Activated CD4-positive, alpha-beta T cell treated with anti-CD3 and anti-CD28 coated beads for 4 hours (primary cell): ENCODE data around the gene PMEPA1.

Experiments used
- DNase-seq, 2 donors: peaks; one replicate each; pipeline ENCODE4 v3.0.0-alpha.2; 2020

PMEPA1 gene

DNA sequence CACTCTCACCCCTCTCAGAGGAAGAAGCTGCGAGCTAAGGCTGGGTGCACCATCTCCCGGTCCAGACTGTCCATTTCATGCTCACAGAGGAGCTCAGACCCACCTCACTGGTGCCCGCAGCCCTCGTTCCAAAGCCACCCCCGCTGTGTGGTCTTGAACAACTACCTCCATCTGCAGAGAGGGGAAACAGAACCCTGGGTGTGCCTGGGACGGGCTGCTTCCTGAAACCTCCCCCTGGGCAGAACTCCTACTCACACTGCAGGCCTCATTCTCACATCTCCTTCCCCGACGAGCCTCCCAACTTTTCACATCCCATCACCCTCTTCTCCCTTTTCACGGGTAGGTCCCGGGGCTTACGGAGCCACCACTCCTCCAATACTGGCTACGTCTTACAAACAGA, 18.1 kb downstream of the PMEPA1 start:
- DNase-seq = no peak

DNA sequence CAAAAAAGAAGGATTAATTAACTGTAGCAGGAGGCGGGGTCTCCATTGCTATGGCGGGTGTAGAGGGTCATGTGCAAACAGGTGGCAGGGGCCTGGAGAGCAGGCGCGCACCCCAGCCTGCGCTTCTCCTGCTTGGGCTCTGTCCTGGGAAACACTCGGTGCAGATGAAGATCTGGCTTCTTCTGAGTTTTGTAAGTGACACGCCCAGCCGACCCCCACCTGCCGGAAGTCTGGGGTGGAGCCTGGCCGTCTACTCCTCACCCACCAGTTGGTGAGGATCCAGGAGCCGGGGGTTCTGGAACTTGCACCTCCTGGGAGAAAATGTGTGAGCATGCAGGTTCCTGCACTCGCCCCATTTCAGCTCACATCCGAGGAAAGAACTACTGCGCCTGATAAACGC, 19.3 kb downstream of the PMEPA1 start:
- DNase-seq = no peak

DNA sequence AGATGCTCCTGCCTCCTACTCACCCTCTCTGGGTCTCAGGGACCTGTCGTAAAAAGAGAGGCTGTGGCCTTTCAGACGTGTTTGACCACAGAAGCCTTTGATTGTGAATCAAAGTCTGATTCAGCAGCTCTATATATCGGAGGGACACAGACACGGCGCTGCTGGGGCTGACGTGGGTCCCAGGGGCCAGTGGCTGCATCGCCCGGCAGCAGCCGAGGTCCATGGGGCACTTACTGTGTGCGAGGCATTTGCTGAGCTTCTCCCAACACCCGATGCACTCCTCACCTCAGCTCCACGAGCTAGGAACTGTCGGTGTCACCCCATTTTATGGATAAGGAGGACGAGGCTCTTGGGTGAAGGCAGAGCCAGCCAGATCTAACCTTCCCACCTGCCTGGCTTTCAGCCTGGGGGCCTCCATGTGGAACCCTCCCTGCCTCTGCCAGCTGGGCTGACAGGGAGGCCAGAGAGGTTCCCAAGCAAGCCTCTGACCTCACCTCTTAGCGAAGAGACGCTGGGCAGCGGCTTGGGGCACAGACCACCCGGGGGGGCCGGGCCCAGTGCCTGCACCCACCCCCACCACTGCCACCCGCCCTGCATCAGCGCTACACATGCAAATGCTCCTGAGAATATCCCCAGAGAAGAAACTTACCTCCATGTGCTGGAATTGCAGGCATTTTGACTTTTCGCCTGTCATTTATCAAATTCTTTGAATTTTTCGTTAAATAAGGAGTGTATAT, 19.9 kb downstream of the PMEPA1 start:
- DNase-seq = no peak

DNA sequence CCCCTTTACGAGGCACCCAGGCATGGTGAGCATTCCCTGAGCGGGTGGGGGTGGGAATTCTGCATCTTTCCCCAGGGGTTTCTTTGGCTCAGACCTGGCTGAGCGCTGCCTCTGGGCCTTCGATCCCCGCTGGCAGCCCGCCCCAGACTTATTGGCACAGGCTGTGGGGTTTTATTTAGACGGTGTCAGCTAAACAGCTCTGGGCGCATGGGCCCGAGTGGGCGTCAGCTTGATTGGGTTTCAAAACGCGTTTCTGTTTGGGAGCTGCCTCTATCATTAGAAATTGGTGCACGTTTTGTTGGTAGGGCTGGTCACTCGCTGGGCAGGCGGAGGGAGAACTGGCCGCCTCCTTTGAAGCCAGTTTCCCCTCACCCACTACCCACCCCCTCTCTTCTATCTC, 21.0 kb downstream of the PMEPA1 start:
- DNase-seq = no peak

DNA sequence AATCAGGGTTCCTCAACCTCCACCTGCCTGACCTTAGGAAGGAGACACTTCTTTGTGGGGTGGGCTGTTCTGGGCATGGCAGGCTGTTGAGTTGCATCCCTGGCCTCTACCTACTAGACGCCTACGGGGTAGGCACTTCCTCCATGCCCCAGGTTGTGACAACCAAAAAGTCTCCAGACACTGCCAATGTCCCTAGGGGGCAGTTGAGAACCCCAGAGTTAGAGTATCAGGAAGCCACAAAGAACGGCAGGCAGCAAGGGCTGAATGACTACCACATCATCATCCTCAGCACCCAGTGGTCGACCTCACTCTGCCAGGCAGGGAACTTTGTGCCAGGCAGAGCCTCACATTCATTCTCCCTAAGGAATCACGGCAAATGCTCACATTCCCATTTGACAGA, 21.5 kb downstream of the PMEPA1 start:
- no peak for DNase-seq

DNA sequence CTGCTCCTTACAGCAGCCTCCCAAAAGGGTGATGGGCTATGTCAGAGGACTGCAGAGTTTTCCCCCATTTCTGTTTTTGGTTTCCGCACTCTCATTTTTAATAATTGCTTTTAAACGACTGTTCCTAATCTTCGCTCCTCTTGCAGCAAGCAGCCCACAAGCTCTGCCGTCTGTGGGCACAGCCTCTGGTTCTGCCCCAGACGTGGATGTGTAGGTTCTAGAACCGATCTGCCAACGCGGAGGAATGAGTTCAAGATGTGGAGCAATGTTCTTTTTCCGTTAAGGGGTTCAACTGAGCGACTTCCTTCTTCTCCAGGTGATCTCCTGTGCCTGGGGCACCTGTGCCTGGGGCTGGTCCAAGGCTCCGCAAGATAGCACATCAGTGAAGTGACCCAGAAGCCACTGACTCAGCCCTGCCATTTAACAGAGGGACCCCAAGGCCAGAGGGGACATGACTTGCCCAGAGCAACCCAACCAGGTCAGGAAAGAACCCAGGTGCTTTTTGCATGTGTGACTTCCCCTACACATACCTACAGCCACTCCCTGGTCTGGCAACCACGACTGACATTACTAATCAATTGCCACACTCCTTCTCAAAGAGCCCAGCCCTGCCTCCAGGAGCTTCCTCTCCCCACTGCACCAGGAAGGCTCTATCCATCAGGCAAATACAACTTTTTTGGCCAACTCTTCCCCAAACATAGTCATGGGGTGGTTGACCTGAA, 22.7 kb downstream of the PMEPA1 start:
- no peak for DNase-seq

DNA sequence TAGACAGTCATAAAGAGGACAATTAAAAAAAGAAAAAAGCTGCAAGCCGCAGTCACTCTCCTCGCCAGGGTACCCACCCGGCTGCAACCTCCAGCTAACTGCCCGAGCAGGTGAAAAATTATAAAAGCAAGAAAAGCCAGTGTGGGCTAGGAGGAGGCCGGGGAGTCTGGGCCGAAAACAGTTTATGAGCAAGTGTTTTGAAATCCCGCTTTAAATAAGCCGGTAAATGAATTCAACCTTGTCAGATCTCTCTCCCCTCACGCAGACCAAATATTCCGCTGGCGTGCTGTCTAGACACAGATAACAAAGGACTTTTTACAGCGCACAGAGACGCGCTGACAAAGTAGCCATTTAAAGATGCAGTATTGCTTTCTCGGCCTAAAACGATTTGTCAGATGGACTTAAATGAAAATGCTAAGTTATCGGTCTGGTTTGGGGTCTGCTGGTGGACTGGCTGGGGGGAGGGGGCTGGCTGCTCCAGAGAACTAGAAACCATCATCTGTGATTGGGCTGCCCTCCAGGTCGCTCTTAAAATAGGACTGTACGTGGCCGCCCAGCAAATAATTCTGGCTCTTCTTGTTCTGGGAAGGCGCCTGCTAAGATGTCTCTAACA, 24.6 kb downstream of the PMEPA1 start:
- no peak for DNase-seq

DNA sequence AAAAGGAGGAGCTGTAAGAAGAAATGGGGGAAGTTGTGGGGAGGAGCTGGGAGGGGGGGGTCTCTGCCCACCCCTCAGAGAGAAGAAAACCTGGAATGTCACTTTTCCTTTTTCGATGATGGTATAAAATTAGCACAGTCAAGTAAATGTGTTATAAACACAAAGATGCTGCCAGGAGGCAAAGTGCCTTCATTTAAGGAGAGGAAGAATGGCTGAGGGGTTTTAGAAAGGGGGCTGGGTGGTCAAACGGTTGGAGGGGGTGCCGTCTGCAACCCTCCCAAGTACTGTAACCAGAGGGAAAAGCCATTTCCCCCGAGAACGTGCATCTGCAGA, 25.0 kb downstream of the PMEPA1 start:
- no peak for DNase-seq

DNA sequence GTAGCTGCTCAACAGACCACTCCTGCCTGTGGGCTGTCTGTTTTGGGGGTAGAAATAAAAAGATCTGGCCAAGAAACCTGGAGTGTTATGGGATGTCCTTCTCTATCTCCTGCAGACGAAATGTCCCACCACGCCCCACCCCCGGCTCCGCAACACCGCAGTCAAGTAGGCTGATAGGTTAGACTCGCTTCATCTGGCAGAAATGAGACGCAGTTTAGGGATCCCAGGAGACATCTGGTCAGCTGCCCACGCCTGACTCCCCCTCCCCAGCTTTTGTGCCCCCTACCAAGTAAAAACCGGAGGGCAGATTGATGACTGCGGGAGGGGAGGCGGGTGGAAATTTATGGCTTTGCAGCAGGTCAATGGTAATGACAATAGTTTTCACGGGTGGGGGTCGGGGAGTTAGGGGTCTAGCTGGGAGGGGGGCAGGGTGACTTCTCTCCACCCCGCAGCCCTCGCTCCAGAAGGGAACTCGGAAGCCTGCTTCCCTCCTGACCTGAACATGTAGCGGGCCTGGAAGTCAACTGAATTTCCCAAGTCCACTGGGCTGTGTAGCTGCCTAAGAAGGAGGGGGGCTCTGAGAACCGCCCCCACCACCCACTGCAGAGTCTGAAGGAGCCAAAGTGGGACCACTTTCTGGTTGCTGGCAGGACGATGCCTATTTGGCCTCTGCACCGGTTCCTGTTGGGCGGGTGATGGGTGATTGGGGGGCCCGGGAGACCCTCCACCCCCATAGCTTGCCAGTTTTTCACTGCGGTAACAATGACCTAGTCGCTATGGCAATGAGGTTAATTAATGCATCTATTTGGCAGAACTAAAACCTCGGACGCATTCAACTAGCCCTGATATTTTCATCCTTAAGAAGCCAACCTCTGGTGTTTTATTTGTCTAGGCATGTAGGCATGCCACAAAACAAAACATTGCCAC, 25.7 kb downstream of the PMEPA1 start:
- no peak for DNase-seq

DNA sequence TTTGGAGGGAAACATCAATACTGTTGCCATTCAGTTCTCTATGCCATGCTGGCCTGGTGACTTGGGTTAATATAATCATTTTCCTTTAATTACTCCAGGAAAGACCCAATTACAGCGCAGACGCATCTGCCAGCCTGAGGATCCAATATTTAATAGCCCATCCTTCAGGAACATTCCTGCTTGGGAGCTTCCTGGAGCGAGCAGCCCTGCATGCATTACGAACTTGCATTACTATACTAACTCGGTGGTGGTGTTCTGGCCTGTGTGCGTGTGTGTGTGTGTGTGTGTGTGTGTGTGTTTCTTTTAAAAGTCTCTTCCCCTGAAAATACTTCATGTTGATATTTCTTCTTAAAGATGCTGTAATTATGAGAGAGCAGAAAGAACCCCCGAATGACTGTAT, 26.5 kb downstream of the PMEPA1 start:
- DNase-seq = no peak

DNA sequence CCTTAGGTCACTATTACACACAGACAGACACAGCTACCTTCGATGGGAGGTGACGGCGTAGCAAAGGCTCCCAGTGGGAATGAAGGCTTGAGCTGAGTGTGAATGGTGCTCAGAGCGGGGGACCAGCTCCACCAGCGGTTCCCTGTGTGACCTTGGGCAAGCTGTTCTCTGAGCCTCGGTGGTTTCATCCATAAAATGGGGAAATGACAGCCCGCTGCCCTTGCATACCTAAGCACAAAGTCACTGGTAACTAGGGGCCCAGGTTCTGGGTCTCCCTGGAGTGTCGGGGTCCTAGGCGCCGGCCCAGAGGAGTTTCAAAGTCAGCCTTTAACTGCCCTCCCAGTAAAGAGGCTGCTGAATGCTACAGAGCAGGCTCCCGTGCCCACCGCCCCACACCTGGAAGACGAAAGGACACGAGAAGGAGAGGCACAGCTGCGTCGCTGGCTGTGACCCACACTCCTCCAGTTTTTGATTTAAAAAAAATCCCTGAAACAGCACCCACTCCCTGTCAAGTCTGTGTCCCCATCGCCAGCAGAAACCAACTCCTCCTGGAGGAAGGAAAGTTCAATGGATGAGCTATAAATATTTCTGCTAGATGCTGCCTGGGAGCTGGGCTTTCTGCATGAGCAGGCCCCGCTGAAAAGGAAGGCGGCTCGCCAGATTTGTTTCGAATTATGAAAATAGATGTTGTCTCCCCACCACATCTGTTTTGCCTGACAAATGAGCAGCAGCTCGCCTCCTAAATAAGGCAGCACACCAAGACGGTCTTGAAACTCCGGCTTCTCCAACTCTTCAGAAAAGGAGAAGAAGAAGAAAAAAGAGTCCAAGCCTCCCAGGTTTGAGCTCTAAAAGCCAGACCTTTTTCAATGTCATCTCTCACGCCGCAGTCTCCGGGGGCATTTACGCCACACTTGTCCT, 27.4 kb downstream of the PMEPA1 start:
- DNase-seq = no peak

DNA sequence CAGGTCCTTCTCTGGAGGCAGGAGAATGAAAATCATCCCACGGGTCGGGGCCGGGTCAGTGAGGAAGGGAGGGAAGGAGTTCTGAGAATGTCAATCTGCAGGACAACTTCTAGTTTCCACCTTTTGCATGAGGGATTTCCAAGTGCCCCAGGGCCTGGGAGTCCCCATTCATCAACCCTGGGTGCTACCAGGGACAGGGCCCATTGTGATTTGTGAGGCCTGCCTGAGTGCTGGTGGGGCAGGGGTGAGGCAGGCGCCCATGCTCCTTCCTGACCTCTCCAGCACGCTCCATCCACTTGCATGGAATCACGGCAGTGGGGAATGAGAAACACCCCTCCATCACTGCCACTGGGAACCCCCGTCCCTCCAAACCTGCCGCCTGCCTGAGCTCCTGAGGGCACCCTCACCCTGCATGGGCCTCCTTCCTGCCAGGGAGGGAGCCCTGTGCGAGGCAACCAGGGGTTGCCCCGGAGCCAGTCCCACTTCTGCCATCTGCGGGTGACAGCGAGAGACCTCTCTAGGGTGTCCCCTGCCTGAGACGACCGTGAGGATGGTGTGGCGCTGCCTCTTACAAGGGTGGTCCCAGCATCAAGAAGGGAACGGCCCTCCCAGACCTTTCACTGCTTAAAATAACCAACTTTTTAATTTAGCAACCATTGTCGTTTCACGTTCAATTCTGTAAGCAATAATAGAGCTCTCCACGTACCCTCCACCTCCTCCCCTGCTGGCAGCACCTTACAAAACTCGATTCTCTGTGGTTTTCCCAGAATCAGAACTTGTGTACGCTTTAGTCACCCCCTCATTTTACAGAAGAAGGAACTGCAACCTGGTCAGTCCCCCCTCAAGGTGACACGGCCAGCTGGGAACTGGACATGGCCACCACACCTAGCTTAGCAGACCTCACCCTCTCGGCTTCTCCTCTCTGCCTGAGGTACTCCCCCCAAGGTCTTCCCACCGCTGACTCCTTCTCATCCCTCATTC, 28.6 kb downstream of the PMEPA1 start:
- DNase-seq = peak; percentile 14 to 23

DNA sequence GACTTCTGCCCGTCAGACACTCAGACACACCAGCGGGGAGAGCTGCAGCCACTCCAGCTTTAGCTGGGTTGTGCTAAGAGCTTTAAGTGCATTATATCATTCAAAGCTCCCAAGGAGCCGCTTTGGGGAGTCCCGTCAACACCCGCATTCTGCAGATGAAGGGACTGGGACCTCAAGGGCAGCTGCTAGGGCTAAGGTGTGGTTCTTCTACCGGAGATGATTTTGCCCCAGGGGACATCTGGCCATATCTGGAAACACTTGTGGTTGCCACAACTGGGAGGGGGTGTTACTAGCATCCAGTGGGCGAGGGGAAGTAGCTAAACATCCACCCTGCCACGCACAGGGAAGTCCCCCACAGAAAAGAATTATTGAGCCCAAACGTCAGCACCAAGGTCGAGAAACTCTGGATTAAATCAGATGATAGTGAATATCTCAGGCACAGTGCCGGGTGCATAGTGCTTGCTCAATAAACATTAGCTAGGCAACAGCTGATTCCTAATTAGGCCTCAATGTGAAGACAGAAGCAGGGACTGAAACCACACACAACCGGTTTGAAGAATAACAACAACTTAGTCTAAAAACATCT, 29.6 kb downstream of the PMEPA1 start:
- no peak for DNase-seq

DNA sequence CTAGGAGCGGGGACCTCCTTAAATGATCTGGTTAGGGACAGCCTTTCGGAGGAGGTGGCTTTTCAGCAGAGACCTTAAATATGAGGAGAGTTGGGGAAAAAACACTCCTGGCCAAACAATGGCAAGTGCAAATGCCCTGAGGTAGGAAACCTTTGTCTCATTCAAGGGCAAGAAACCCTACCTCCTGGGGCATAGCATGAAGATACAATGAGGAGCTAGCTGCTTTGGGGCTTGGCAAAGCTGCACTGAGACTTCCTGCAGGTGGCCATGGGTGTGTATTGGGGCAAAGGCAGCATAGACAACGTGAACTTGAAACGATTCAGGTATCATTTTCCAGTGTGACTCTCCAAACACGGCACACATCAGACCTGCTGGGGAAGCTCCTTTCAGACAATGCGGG, 30.7 kb downstream of the PMEPA1 start:
- DNase-seq = no peak

DNA sequence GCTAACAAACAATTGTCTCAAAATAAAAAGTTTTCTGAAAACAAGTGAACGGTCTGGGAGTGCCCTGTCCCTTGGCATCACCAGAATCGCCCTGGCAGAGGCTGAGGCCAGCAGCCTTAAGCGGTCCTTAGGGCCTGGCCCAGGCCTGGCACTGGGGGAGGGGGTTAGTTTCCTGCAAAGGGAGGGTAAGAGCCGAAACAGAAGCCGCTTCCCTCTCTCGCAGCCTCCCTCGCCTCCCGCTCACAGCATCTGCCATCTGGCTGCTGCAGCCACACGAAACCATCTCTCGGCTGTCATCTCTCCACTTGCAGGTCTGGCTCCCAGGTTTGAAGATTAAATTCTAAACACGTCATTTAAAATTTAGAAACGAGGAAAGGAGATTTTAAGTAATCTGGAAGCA, 31.5 kb downstream of the PMEPA1 start:
- DNase-seq = no peak

DNA sequence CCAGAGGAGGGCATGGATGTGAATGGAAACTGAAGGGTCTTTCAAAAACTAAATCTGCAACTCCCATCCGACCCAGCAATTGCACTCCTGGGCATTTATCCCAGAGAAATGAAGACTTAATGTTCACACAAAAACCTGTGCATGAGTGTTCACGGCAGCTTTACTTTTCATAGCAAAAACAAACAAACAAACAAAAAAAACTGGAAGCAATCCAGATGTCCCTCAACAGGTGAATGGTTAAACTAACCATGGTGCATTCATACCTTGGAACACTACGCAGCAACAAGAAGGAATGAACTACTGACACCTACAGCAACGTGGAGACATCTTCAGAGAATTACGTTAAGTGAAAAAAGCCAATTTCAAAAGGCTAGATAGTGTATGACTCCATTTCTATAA, 32.2 kb downstream of the PMEPA1 start:
- DNase-seq = no peak

DNA sequence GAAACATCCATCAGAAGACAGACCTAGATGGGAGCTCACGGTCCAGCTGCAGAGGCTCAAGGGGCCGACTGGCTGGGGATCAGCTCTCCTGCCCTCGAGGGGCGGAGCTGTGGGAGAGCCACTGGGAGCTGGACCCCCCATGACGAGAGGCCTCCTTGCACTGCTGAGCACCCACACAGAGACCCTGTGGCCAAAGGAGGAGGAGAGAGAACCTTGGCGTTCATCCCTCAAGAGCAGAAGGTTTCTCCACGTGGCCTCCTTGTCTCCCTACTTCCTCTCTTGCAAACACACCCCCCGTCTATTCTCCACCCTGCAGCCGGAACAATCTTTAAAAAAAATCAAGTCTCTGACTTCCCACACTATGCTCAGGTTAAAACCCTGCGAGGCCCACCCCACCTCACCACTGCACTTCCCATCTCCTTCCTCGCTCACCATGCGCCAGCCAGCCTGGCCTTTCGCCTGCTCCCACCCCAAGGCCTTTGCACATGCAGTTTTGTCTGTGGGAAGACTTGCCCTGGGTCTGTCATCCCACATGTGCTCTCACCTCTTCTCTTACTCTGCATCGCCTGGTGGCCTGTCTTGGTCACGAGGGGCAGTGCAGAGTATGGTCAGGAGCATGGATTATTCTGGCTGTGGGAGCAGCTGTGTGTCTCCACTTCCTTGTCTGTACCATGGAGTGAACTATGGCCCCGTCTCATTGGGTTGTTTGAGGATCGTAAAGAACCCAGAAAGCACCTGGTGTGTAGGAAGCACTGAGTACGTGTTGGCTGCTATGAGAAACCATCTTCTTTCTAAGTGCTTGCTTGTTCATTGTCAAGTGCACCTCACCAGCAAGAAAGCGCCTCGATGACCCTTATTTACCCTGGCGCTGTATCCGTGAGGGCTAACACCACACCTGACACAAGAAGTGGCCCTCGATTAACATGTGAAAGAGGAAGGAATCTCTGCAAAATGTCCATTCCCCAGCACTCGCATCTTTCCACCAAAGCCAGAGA, 32.9 kb downstream of the PMEPA1 start:
- no peak for DNase-seq

DNA sequence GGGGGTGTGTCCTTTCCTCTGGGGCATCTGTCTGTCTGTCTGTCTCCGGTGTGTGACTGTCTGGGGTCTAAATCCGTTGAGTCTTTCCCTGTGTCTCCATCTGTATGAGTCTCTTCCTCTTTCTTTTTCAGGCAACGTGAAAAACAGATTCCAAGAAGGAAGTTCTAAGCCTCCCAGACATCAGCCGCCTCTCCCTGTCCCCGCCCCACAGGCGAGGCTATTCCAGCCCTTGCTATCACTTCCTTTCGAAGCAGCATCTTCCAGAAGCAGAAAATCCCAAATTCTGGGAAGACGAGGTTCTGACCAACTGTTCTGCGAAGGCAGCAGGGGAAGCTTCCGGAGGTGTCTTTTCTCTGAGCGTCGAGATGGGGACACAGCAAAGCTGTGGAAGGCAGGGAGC, 34.0 kb downstream of the PMEPA1 start:
- DNase-seq = no peak

DNA sequence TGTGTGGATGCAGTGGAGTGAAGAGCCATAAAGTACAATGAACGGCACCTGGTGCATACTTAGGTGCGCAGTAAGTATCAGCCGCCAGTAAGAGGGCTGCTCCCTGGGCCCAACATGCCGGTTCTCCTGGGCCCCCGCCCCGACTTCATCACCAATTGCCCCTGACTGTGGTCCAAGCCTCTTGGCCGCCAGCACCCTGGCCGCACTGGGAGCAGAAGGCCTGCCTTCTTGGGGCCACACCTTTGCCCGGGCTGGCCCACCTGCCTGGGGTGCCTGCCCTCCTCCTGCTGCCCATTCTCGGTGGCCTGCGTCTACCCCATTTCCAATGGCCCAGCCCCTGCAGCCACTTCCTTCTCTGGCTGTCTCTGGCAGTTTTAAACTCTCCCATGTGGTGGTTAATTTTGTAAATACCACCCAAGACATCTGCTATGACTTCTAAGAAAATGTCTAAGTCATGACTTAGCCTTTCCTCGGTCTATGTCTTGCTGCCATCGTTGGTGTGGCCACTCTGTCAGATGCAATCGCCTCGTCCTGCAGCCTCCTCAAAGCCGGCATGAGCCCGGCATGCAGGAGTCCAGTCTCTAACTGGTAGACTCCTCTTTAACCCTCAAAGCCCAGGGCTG, 36.8 kb downstream of the PMEPA1 start:
- no peak for DNase-seq
